K562 (cell line): ENCODE data around the gene MAPKAPK2. TPM values are rescaled to one million over a fixed set of nuclear protein-coding genes. Genes with fewer than 3 reads are reported as not detected.

Experiments
- CBFA2T3 ChIP-seq: fragments of 450-650 bp; IDR thresholded peaks from 2 replicates; pipeline ENCODE4 v1.6.1; 2017
- CEBPG ChIP-seq, 3 experiments: fragments of 200-800 bp in 1 of 3; sonication (Bioruptor generic) in 1 of 3; sonication (generic) in 1 of 3; formaldehyde crosslinking in 1 of 3; IDR thresholded peaks in 2 of 3; conservative IDR thresholded peaks in 1 of 3; 2 replicates each; pipeline versions ENCODE4 v1.6.1 to v1.8.0; 2016 to 2022; ENCODE audit warnings: missing compliant biosample characterization in 2 of 3, missing genetic modification characterization in 2 of 3, mild to moderate bottlenecking in 1 of 3, missing genetic modification reagents in 1 of 3
- ESRRA ChIP-seq: fragments of 450-650 bp; IDR thresholded peaks from 2 replicates; pipeline ENCODE4 v1.6.1; 2014; ENCODE audit warnings: low read depth, mild to moderate bottlenecking, moderate library complexity, borderline replicate concordance
- ETV1 ChIP-seq: fragments of 450-650 bp; conservative IDR thresholded peaks from 2 replicates; pipeline ENCODE4 v1.6.1; 2016; ENCODE audit warnings: missing genetic modification characterization, control low read depth, low read depth, missing compliant biosample characterization
- GATA2 ChIP-seq: sonication (generic); formaldehyde crosslinking; IDR thresholded peaks from 2 replicates; pipeline ENCODE4 v1.4.0; 2020; ENCODE audit warnings: mild to moderate bottlenecking, missing genetic modification reagents
- GTF2A2 ChIP-seq: IDR thresholded peaks from 2 replicates; pipeline ENCODE4 v1.6.1; 2016; ENCODE audit warnings: mild to moderate bottlenecking, missing genetic modification characterization, missing compliant biosample characterization
- HDAC1 ChIP-seq, 2 experiments: fragments of 450-650 bp; IDR thresholded peaks; 2 replicates each; pipeline ENCODE4 v1.6.1; 2016 to 2017; ENCODE audit warnings: inconsistent platforms in 1 of 2, mild to moderate bottlenecking in 1 of 2, moderate library complexity in 1 of 2
- HMBOX1 ChIP-seq: sonication (generic); IDR thresholded peaks from 2 replicates; pipeline ENCODE4 v1.6.1; 2016
- KDM1A ChIP-seq, 2 experiments: fragments of 450-650 bp; IDR thresholded peaks; 2 replicates each; pipeline ENCODE4 v1.6.1; 2016; ENCODE audit warnings: mild to moderate bottlenecking in 2 of 2
- KLF6 ChIP-seq: fragments of 250-450 bp; sonication (Bioruptor Pico); IDR thresholded peaks from 2 replicates; pipeline ENCODE4 v1.4.0; 2020; ENCODE audit warnings: mild to moderate bottlenecking, moderate library complexity, borderline replicate concordance
- MAZ ChIP-seq, 2 experiments: fragments of 450-650 bp in 1 of 2; sonication (generic) in 1 of 2; formaldehyde crosslinking; IDR thresholded peaks in 1 of 2; conservative IDR thresholded peaks in 1 of 2; 2 replicates each; pipeline versions ENCODE4 v1.4.0 to v1.5.0; 2020; ENCODE audit warnings: mild to moderate bottlenecking in 1 of 2, missing genetic modification reagents in 1 of 2
- MECOM ChIP-seq: fragments of 250-450 bp; sonication (Bioruptor Pico); IDR thresholded peaks from 2 replicates; pipeline ENCODE4 v1.8.0; 2022; ENCODE audit warnings: inconsistent platforms
- MEF2D ChIP-seq: conservative IDR thresholded peaks from 2 replicates; pipeline ENCODE4 v1.6.1; 2016; ENCODE audit warnings: low read depth, missing genetic modification characterization, missing compliant biosample characterization
- MTA3 ChIP-seq: fragments of 450-650 bp; formaldehyde crosslinking; IDR thresholded peaks from 2 replicates; pipeline ENCODE4 v1.6.1; 2017; ENCODE audit warnings: mild to moderate bottlenecking, borderline replicate concordance
- NCOA1 ChIP-seq: fragments of 450-650 bp; IDR thresholded peaks from 2 replicates; pipeline ENCODE4 v1.6.1; 2016; ENCODE audit warnings: low read depth
- NCOA6 ChIP-seq: fragments of 450-650 bp; IDR thresholded peaks from 2 replicates; pipeline ENCODE4 v1.6.1; 2017; ENCODE audit warnings: mild to moderate bottlenecking
- NR2C2 ChIP-seq, 2 experiments: fragments of 200-800 bp in 1 of 2; sonication (Bioruptor generic) in 1 of 2; sonication (generic) in 1 of 2; formaldehyde crosslinking in 1 of 2; IDR thresholded peaks; 2 replicates each; pipeline versions ENCODE4 v1.6.1 to v1.8.0; 2016 to 2022; ENCODE audit warnings: mild to moderate bottlenecking in 1 of 2, missing compliant biosample characterization in 1 of 2, missing genetic modification characterization in 1 of 2, missing genetic modification reagents in 1 of 2
- RNF2 ChIP-seq: sonication (generic); IDR thresholded peaks from 2 replicates; pipeline ENCODE4 v1.6.1; 2016
- SMAD1 ChIP-seq: fragments of 150-350 bp; IDR thresholded peaks from 2 replicates; pipeline ENCODE4 v1.6.1; 2014; ENCODE audit warnings: low read length, low read depth; ENCODE audit not compliant: partially characterized antibody
- SOX6 ChIP-seq: fragments of 450-650 bp; IDR thresholded peaks from 2 replicates; pipeline ENCODE4 v1.6.1; 2014; ENCODE audit warnings: mild to moderate bottlenecking
- STAT5A ChIP-seq: IDR thresholded peaks from 2 replicates; pipeline ENCODE4 v1.6.1; 2012; ENCODE audit warnings: low read length, inconsistent platforms, borderline replicate concordance
- TCF3 ChIP-seq: sonication (generic); formaldehyde crosslinking; IDR thresholded peaks from 2 replicates; pipeline ENCODE4 v1.4.0; 2020; ENCODE audit warnings: mild to moderate bottlenecking, missing genetic modification reagents
- TEAD4 ChIP-seq, 2 experiments: sonication (generic) in 1 of 2; formaldehyde crosslinking in 1 of 2; IDR thresholded peaks; 2 replicates each; pipeline versions ENCODE4 v1.6.1 to v1.8.0; 2012 to 2022; ENCODE audit warnings: borderline replicate concordance in 1 of 2, inconsistent platforms in 1 of 2, low read length in 1 of 2, mild to moderate bottlenecking in 1 of 2, missing genetic modification reagents in 1 of 2
- THRAP3 ChIP-seq: fragments of 450-650 bp; IDR thresholded peaks from 2 replicates; pipeline ENCODE4 v1.6.1; 2016; ENCODE audit warnings: mild to moderate bottlenecking, inconsistent platforms, borderline replicate concordance
- ZNF134 ChIP-seq: fragments of 250-450 bp; sonication (Bioruptor Pico); conservative IDR thresholded peaks from 2 replicates; pipeline ENCODE4 v1.4.0; 2020
- ZNF583 ChIP-seq: fragments of 250-450 bp; sonication (Bioruptor Pico); IDR thresholded peaks from 2 replicates; pipeline ENCODE4 v1.4.0; 2020
- ZNF644 ChIP-seq: fragments of 200-800 bp; sonication (Bioruptor generic); IDR thresholded peaks from 2 replicates; pipeline ENCODE4 v1.6.1; 2016; ENCODE audit warnings: low read depth, missing genetic modification characterization, missing compliant biosample characterization
- polyA plus RNA-seq, 8 experiments: library from polyadenylated mRNA; depleted of rRNA in 4 of 8; stranded (reverse) in 5 of 8; unstranded in 3 of 8; fragments of >200 nt; fragmentation: Nextera tagmentation in 2 of 8; fragmentation: Illumina TruSeq in 1 of 8; extraction: Ambion mirVana in 2 of 8; extraction: Trizol in 1 of 8; gene quantifications; 2 replicates each; pipeline versions ENCODE4 v1.2.1 to v1.2.3, GENCODE V29; 2011 to 2014; ENCODE audit warnings: inconsistent platforms in 1 of 8, missing spikeins in 1 of 8
- total RNA-seq, 7 experiments: library from RNA; depleted of rRNA in 6 of 7; stranded (reverse); fragments of >200 nt in 6 of 7; fragmentation: Illumina TruSeq in 2 of 7; extraction: Trizol in 2 of 7; gene quantifications; 2 replicates each; pipeline versions ENCODE4 v1.2.1 to v1.2.3, GENCODE V29; 2011 to 2021; ENCODE audit warnings: low replicate concordance in 1 of 7
- TF ChIP-seq, protein P1 (sequence below): fragments of 250-450 bp; sonication (Bioruptor Pico); IDR thresholded peaks from 2 replicates; pipeline ENCODE4 v1.8.0; 2022; ENCODE audit warnings: moderate library complexity, mild to moderate bottlenecking, inconsistent platforms

MAPKAPK2 gene
- total and polyA plus RNA-seq, 9 of the 15 experiments (the other 6 are each of a cell fraction or from before 2014, with no cell fraction given), result 0.63 to 94.2 (median 52.1) TPM

DNA sequence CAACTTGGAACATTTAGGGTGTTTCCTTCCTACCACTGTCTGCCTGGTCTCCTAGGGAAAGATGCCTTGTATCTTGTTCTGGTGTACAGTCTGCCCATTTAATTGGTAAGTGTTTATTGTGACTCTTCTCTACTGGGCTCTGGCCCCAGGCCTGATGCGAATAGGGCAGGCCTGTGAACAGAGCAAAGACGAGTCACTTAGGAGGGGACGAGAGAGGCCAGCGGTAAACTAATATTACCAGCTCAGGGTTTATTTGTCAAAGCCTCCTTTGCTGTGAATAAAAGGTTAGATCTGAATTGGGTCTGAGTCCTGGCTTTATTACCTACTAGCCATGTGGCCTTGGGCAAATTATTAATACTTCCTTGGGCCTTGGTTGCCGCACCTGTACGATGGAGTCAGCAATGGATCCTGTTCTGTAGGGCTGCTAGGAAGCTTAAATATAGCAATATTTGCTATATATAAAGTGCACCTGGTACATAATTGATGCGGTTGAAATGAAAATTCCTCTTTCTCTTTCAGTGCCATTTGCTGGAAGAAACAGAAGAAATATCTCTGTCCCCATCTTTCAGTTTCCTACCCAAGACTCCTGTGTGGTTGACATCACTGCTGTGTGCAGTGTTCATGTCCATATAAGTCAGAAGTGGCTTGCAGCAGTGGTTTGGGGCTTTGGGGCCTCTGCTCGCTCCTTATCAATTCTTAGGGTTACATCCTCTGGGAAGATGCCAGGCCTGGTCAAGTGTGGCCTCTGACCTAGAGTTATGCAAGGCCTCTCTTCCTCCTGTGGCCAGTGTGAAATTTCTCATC lies 32.4 kb downstream of the MAPKAPK2 start (continued):
- TF ChIP-seq TEAD4 (IDR thresholded peaks at IDR 0.05; ENCODE audit: low read length) (peak; percentile 61; the same call in 1 of the 2 replicates), TEAD4 (CRISPR knock-in tag; IDR thresholded peaks at IDR 0.05; ENCODE audit: borderline replicate concordance) (no peak), CBFA2T3 (peak; percentile 76), CEBPG (CRISPR knock-in tag; IDR thresholded peaks at IDR 0.05) (peak; percentile 78), CEBPG (tag; conservative IDR thresholded peaks at IDR 0.05 in 1 of 2, IDR thresholded peaks at IDR 0.05 in 1 of 2) (peak; percentile 89 to 95), STAT5A (no peak), MAZ (CRISPR knock-in tag; conservative IDR thresholded peaks at IDR 0.05 in 1 of 2, IDR thresholded peaks at IDR 0.05 in 1 of 2) (peak; percentile 62 to 69), MECOM (CRISPR knock-in tag) (peak; percentile 69; the same call in 1 of the 2 replicates), NCOA1 (no peak), NR2C2 (CRISPR knock-in tag; IDR thresholded peaks at IDR 0.05) (no peak; the same call in 1 of the 2 replicates), NR2C2 (tag; IDR thresholded peaks at IDR 0.05) (peak; percentile 98), THRAP3 (no peak), TCF3 (CRISPR knock-in tag) (peak; percentile 72), NCOA6 (no peak), ESRRA (peak; percentile 69; the same call in 1 of the 2 replicates), KDM1A (IDR thresholded peaks at IDR 0.05) (peak; percentile 64 to 73), SMAD1 (peak; percentile 81), ETV1 (tag) (peak; percentile 83), SOX6 (peak; percentile 79), KLF6 (peak; percentile 43; the same call in 1 of the 2 replicates), ZNF583 (CRISPR knock-in tag) (peak; percentile 26; the same call in 1 of the 2 replicates), MTA3 (peak; percentile 88), ZNF644 (tag) (peak; percentile 84), HDAC1 (IDR thresholded peaks at IDR 0.05) (peak in 1 of 2 experiments; percentile 54; a peak in 1 of 4 replicates), ZNF134 (CRISPR knock-in tag) (0 out of 2 replicates have a peak, but pooled peaks have one; percentile 15), GATA2 (CRISPR knock-in tag) (peak; percentile 56), GTF2A2 (tag) (0 out of 2 replicates have a peak, but pooled peaks have one; percentile 17), RNF2 (peak; percentile 94; the same call in 1 of the 2 replicates), HMBOX1 (peak; percentile 28), MEF2D (tag) (0 out of 2 replicates have a peak, but pooled peaks have one; percentile 54)
- TF ChIP-seq, protein P1, sequence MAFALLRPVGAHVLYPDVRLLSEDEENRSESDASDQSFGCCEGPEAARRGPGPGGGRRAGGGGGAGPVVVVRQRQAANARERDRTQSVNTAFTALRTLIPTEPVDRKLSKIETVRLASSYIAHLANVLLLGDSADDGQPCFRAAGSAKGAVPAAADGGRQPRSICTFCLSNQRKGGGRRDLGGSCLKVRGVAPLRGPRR (CRISPR knock-in tag), result no peak
